CD4-positive, alpha-beta T cell (primary cell): ENCODE data around the gene CACNB2. TPM values are rescaled to one million over a fixed set of nuclear protein-coding genes. Genes with fewer than 3 reads are reported as not detected.

Experiments used
- ATAC-seq: fragments of 200-7000 bp; cut with Tn5 transposase; one replicate; pipeline ENCODE4 v1.10.0; 2022; ENCODE audit warnings: mild to moderate bottlenecking; ENCODE audit not compliant: poor library complexity
- CTCF ChIA-PET: fragments of 350-600 bp; sonication (Branson Sonifier 250); formaldehyde crosslinking; loops from one replicate; lab custom pipeline; 2021; ENCODE audit warnings: antibody characterized with exemption, inconsistent platforms; lab: Charles Lee
- POLR2A ChIA-PET: fragments of 350-600 bp; sonication (Branson Sonifier 250); formaldehyde crosslinking; loops from one replicate; lab custom pipeline; 2021; ENCODE audit warnings: antibody characterized with exemption, inconsistent platforms; lab: Charles Lee
- DNase-seq, 14 experiments: peaks; one replicate each; pipeline ENCODE4 v3.0.0-alpha.2; 2013 to 2020; ENCODE audit warnings: mixed read lengths in 2 of 14
- H3K27ac ChIP-seq, 2 donors: one replicate each; pipeline versions ENCODE4 v1.5.1 to v1.7.0; 2013; ENCODE audit warnings: low read length in 2 of 2, low read depth in 1 of 2, mild to moderate bottlenecking in 1 of 2
- H3K27me3 ChIP-seq, 2 experiments: 1 replicate in 1 of 2; 2 replicates in 1 of 2; pipeline versions ENCODE4 v1.6.1 to v1.7.0; 2013; ENCODE audit warnings: low read length in 2 of 2, control low read depth in 1 of 2, mild to moderate bottlenecking in 1 of 2, moderate library complexity in 1 of 2; ENCODE audit not compliant: insufficient read depth in 2 of 2, control insufficient read depth in 1 of 2
- H3K36me3 ChIP-seq: one replicate; pipeline ENCODE4 v1.6.1; 2013; ENCODE audit warnings: low read length, control low read depth; ENCODE audit not compliant: insufficient read depth
- H3K4me1 ChIP-seq: one replicate; pipeline ENCODE4 v1.6.1; 2013; ENCODE audit warnings: low read length, control low read depth; ENCODE audit not compliant: insufficient read depth
- H3K4me3 ChIP-seq: one replicate; pipeline ENCODE4 v1.5.1; 2013; ENCODE audit warnings: mild to moderate bottlenecking, low read length, moderate library complexity
- H3K9me3 ChIP-seq, 2 experiments: 1 replicate in 1 of 2; 2 replicates in 1 of 2; pipeline versions ENCODE4 v1.6.1 to v1.7.0; 2013; ENCODE audit warnings: low read length in 2 of 2, mild to moderate bottlenecking in 2 of 2, control low read depth in 1 of 2, moderate library complexity in 1 of 2; ENCODE audit not compliant: control insufficient read depth in 1 of 2, insufficient read depth in 1 of 2
- H3K27ac Mint-ChIP-seq: one replicate; pipeline ENCODE4 v1.8.0; 2020; ENCODE audit warnings: mixed read lengths
- H3K27me3 Mint-ChIP-seq: one replicate; pipeline ENCODE4 v1.8.0; 2021; ENCODE audit warnings: mixed read lengths
- H3K36me3 Mint-ChIP-seq: one replicate; pipeline ENCODE4 v1.8.0; 2021; ENCODE audit warnings: low read depth, mixed read lengths
- H3K4me1 Mint-ChIP-seq: one replicate; pipeline ENCODE4 v1.8.0; 2021; ENCODE audit warnings: low read depth, mixed read lengths
- H3K4me3 Mint-ChIP-seq: one replicate; pipeline ENCODE4 v1.8.0; 2020; ENCODE audit warnings: mild to moderate bottlenecking, mixed read lengths
- H3K9me3 Mint-ChIP-seq: one replicate; pipeline ENCODE4 v1.8.0; 2020; ENCODE audit warnings: mixed read lengths
- CTCF ChIP-seq: fragments of 200-600 bp; IDR thresholded peaks from one replicate; pipeline ENCODE4 v1.8.0; 2022; ENCODE audit warnings: antibody characterized with exemption, mild to moderate bottlenecking
- intact Hi-C, 2 experiments: fragments of 100-400 bp; cut with DNase I in 1 of 2; cut with micrococcal nuclease in 1 of 2; formaldehyde crosslinking; loops; one replicate each; pipeline versions ENCODE4 v1.15.1 to v1.9.0; 2023 to 2025; cut with DNase I, micrococcal nuclease
- total RNA-seq, 174 experiments: library from RNA in 2 of 174; stranded (reverse) in 2 of 174; gene quantifications; one replicate each; pipeline ENCODE4 v1.2.3 and lab custom pipeline; 2021 to 2026

CACNB2 gene
- total RNA-seq, 2 experiments from 2014 or later: 0.34 TPM; not detected in 1

- TF ChIP-seq CTCF: no peak
- intact Hi-C loops: no loop called here
These were observed 200.8 kb downstream of the CACNB2 start for GRCh38 chr10:18341055-18341454.

GRCh38 chr10:18343573-18343972 is 203.3 kb downstream of the CACNB2 start:
- intact Hi-C loops: no loop called here
- H3K4me3 ChIP-seq: no peak overlapping the region
- TF ChIP-seq CTCF: no peak
- no peaks in the 10 kb centered on the region for H3K27me3 ChIP-seq
- DNase-seq (no peak), ATAC-seq (no peak)
- no peaks in the 10 kb centered on the region for H3K4me1 Mint-ChIP-seq
- H3K27ac ChIP-seq: no peak overlapping the region
- H3K9me3 Mint-ChIP-seq: no peaks in the 10 kb centered on the region
- no peaks in the 10 kb centered on the region for H3K4me1 ChIP-seq
- no peaks in the 10 kb centered on the region for H3K27me3 Mint-ChIP-seq
- no peak overlapping the region for H3K27ac Mint-ChIP-seq
- POLR2A ChIA-PET: no interaction called here
- no peak overlapping the region for H3K4me3 Mint-ChIP-seq
- CTCF ChIA-PET: interaction anchor here (0.5 kb wide), 1 partner anchor 897 kb away, joined by 3 read pairs; no protein-coding TSS in a partner anchor
- H3K9me3 ChIP-seq: no peaks in the 10 kb centered on the region
- H3K36me3 ChIP-seq: no peaks in the 10 kb centered on the region
- no peaks in the 10 kb centered on the region for H3K36me3 Mint-ChIP-seq

More at GRCh38 chr10:18341055-18341454, 200.8 kb downstream of the CACNB2 start:
- no peak overlapping the region for H3K4me3 ChIP-seq
- no peaks in the 10 kb centered on the region for H3K9me3 ChIP-seq
- DNase-seq: no peak
- Mint-ChIP-seq H3K36me3 (no peaks in the 10 kb centered on the region), H3K9me3 (no peaks in the 10 kb centered on the region), H3K27ac (no peak overlapping the region), H3K27me3 (no peaks in the 10 kb centered on the region), H3K4me3 (no peak overlapping the region), H3K4me1 (no peaks in the 10 kb centered on the region)
- no peaks in the 10 kb centered on the region for H3K36me3 ChIP-seq
- H3K27ac ChIP-seq: no peak overlapping the region
- H3K27me3 ChIP-seq: no peaks in the 10 kb centered on the region
- ChIA-PET POLR2A (no interaction called here), CTCF (no interaction called here)
- no peak for ATAC-seq
- no peaks in the 10 kb centered on the region for H3K4me1 ChIP-seq

GRCh38 chr10:18345308-18345707 is 205.1 kb downstream of the CACNB2 start:
- Histone ChIP-seq H3K36me3 (no peaks in the 10 kb centered on the region), H3K27me3 (no peaks in the 10 kb centered on the region), H3K4me3 (no peak overlapping the region), H3K9me3 (no peaks in the 10 kb centered on the region), H3K27ac (no peak overlapping the region), H3K4me1 (no peaks in the 10 kb centered on the region)
- Mint-ChIP-seq H3K36me3 (no peaks in the 10 kb centered on the region), H3K27me3 (no peaks in the 10 kb centered on the region), H3K9me3 (no peaks in the 10 kb centered on the region), H3K4me1 (no peaks in the 10 kb centered on the region), H3K4me3 (no peak overlapping the region), H3K27ac (no peak overlapping the region)
- CTCF ChIA-PET: no interaction called here
- DNase-seq: no peak
- POLR2A ChIA-PET: no interaction called here
- no peak for TF ChIP-seq CTCF
- intact Hi-C loops: no loop called here
- ATAC-seq: no peak
